ENCODE measurements around the gene ERAS.

The ERAS gene

GRCh38 chrX:48814722-48815121 lies 11.6 kb upstream of the ERAS start:
- TF ChIP-seq TEAD4 (IDR thresholded peaks at IDR 0.05) (no peak), TCF12 (IDR thresholded peaks at IDR 0.05; ENCODE audit: low read depth) (no peak), YY1 (IDR thresholded peaks at IDR 0.05; ENCODE audit: low read depth) (no peak), FOXM1 (IDR thresholded peaks at IDR 0.05; ENCODE audit: borderline replicate concordance, low read depth) (no peak), EGR1 (IDR thresholded peaks at IDR 0.05) (no peak), NFIC (IDR thresholded peaks at IDR 0.05) (no peak), ZBTB7A (IDR thresholded peaks at IDR 0.05; ENCODE audit: low read depth) (no peak), CEBPB (IDR thresholded peaks at IDR 0.05) (no peak), RAD21 (IDR thresholded peaks at IDR 0.05; ENCODE audit: low read depth) (no peak), EP300 (IDR thresholded peaks at IDR 0.05; ENCODE audit: borderline replicate concordance) (no peak), USF1 (IDR thresholded peaks at IDR 0.05) (no peak), CREB1 (IDR thresholded peaks at IDR 0.05; ENCODE audit: low read depth) (no peak), TAF1 (IDR thresholded peaks at IDR 0.05; ENCODE audit: low read depth) (no peak)
- TF ChIP-seq, protein P1, sequence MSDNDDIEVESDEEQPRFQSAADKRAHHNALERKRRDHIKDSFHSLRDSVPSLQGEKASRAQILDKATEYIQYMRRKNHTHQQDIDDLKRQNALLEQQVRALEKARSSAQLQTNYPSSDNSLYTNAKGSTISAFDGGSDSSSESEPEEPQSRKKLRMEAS (IDR thresholded peaks at IDR 0.05), result no peak
- TF ChIP-seq, protein P2, sequence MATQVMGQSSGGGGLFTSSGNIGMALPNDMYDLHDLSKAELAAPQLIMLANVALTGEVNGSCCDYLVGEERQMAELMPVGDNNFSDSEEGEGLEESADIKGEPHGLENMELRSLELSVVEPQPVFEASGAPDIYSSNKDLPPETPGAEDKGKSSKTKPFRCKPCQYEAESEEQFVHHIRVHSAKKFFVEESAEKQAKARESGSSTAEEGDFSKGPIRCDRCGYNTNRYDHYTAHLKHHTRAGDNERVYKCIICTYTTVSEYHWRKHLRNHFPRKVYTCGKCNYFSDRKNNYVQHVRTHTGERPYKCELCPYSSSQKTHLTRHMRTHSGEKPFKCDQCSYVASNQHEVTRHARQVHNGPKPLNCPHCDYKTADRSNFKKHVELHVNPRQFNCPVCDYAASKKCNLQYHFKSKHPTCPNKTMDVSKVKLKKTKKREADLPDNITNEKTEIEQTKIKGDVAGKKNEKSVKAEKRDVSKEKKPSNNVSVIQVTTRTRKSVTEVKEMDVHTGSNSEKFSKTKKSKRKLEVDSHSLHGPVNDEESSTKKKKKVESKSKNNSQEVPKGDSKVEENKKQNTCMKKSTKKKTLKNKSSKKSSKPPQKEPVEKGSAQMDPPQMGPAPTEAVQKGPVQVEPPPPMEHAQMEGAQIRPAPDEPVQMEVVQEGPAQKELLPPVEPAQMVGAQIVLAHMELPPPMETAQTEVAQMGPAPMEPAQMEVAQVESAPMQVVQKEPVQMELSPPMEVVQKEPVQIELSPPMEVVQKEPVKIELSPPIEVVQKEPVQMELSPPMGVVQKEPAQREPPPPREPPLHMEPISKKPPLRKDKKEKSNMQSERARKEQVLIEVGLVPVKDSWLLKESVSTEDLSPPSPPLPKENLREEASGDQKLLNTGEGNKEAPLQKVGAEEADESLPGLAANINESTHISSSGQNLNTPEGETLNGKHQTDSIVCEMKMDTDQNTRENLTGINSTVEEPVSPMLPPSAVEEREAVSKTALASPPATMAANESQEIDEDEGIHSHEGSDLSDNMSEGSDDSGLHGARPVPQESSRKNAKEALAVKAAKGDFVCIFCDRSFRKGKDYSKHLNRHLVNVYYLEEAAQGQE (IDR thresholded peaks at IDR 0.05; ENCODE audit: low read depth), result no peak

DNA sequence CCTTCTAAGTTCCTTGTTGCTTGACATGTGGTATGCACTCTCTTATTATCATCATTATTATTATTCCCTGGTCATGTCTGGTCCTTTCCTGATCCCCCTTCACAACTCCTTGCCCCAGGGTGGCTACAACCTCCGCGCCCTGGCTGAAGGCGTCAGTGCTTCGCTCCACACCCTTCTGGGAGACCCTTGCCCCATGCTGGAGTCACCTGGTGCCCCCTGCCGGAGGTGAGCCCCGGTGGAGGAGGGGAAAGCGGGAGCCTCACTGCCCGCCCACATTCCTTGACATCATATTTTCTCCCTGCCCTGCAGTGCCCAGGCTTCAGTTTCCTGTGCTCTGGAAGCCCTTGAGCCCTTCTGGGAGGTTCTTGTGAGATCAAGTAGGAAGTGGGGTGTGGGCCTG lies 11.0 kb upstream of the ERAS start:
- TF ChIP-seq TAF1 (IDR thresholded peaks at IDR 0.05; ENCODE audit: low read depth), result no peak
- TF ChIP-seq, protein P1 (IDR thresholded peaks at IDR 0.05), result no peak
- TF ChIP-seq YY1 (IDR thresholded peaks at IDR 0.05; ENCODE audit: low read depth), result no peak
- TF ChIP-seq NFIC (IDR thresholded peaks at IDR 0.05), result no peak
- TF ChIP-seq RAD21 (IDR thresholded peaks at IDR 0.05; ENCODE audit: low read depth), result no peak
- TF ChIP-seq CEBPB (IDR thresholded peaks at IDR 0.05), result no peak
- no peak for TF ChIP-seq USF1 (IDR thresholded peaks at IDR 0.05)

GRCh38 chrX:48816014-48816810 lies 10.1 kb upstream of the ERAS start:
- TF ChIP-seq FOXM1 (IDR thresholded peaks at IDR 0.05; ENCODE audit: borderline replicate concordance, low read depth) (no peak), NFIC (IDR thresholded peaks at IDR 0.05) (no peak), RAD21 (IDR thresholded peaks at IDR 0.05; ENCODE audit: low read depth) (no peak), TCF12 (IDR thresholded peaks at IDR 0.05; ENCODE audit: low read depth) (no peak), ZBTB7A (IDR thresholded peaks at IDR 0.05; ENCODE audit: low read depth) (no peak), YY1 (IDR thresholded peaks at IDR 0.05; ENCODE audit: low read depth) (no peak), CREB1 (IDR thresholded peaks at IDR 0.05; ENCODE audit: low read depth) (no peak), TAF1 (IDR thresholded peaks at IDR 0.05; ENCODE audit: low read depth) (no peak), TEAD4 (IDR thresholded peaks at IDR 0.05) (no peak), EGR1 (IDR thresholded peaks at IDR 0.05) (no peak), EP300 (IDR thresholded peaks at IDR 0.05; ENCODE audit: borderline replicate concordance) (no peak), CEBPB (IDR thresholded peaks at IDR 0.05) (no peak), USF1 (IDR thresholded peaks at IDR 0.05) (no peak)
- TF ChIP-seq, protein P1 (IDR thresholded peaks at IDR 0.05), result no peak
- TF ChIP-seq, protein P2 (IDR thresholded peaks at IDR 0.05; ENCODE audit: low read depth), result no peak

DNA sequence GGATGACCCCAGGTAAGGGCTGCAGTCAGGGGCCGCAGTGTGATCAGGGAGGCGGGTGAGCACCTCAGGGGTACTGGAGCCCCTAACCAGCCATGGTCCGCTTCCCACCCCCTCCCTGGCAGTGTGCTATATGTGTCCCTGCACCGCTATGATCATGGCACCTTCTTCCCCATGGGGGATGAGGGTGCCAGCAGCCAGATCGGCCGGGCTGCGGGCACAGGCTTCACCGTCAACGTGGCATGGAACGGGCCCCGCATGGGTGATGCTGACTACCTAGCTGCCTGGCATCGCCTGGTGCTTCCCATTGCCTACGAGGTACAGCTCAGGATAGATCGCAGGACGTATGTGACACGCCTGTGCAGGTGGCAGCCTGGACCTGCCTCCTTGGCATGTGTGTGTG lies 8.2 kb upstream of the ERAS start:
- TF ChIP-seq TCF12 (IDR thresholded peaks at IDR 0.05; ENCODE audit: low read depth) (no peak), EGR1 (IDR thresholded peaks at IDR 0.05) (no peak), CREB1 (IDR thresholded peaks at IDR 0.05; ENCODE audit: low read depth) (no peak)

GRCh38 chrX:48818866-48819265 lies 7.4 kb upstream of the ERAS start:
- TF ChIP-seq USF1 (IDR thresholded peaks at IDR 0.05) (no peak), TCF12 (IDR thresholded peaks at IDR 0.05; ENCODE audit: low read depth) (no peak), YY1 (IDR thresholded peaks at IDR 0.05; ENCODE audit: low read depth) (no peak), EP300 (IDR thresholded peaks at IDR 0.05; ENCODE audit: borderline replicate concordance) (no peak), NFIC (IDR thresholded peaks at IDR 0.05) (no peak), FOXM1 (IDR thresholded peaks at IDR 0.05; ENCODE audit: borderline replicate concordance, low read depth) (no peak), RAD21 (IDR thresholded peaks at IDR 0.05; ENCODE audit: low read depth) (no peak), EGR1 (IDR thresholded peaks at IDR 0.05) (no peak), CREB1 (IDR thresholded peaks at IDR 0.05; ENCODE audit: low read depth) (no peak), TAF1 (IDR thresholded peaks at IDR 0.05; ENCODE audit: low read depth) (no peak), CEBPB (IDR thresholded peaks at IDR 0.05) (no peak)
- TF ChIP-seq, protein P1 (IDR thresholded peaks at IDR 0.05), result no peak
- TF ChIP-seq, protein P2 (IDR thresholded peaks at IDR 0.05; ENCODE audit: low read depth), result no peak
